ENCODE results near the gene ZDHHC20.

Gene ZDHHC20

GRCh38 chr13:21361123-21361522, 98.0 kb downstream of the ZDHHC20 start:
- DNase-seq (ENCODE audit: low spot score): no peak

- DNase-seq (ENCODE audit: low spot score): no peak
Observed at GRCh38 chr13:21360463-21360862, 98.6 kb downstream of the ZDHHC20 start.

GRCh38 chr13:21359855-21360254, 99.2 kb downstream of the ZDHHC20 start:
- DNase-seq (ENCODE audit: low spot score): no peak

- DNase-seq (ENCODE audit: low spot score): no peak
Observed at GRCh38 chr13:21355304-21355703, 103.8 kb downstream of the ZDHHC20 start.

GRCh38 chr13:21354721-21355120, 104.4 kb downstream of the ZDHHC20 start:
- no peak for DNase-seq (ENCODE audit: low spot score)

GRCh38 chr13:21348488-21349120, 110.5 kb downstream of the ZDHHC20 start:
- no peak for DNase-seq (ENCODE audit: low spot score)

- no peak for DNase-seq (ENCODE audit: low spot score)
Observed at GRCh38 chr13:21347753-21348318, 111.3 kb downstream of the ZDHHC20 start.

GRCh38 chr13:21344662-21345176, 114.4 kb downstream of the ZDHHC20 start:
- no peak for DNase-seq (ENCODE audit: low spot score)

- no peak for DNase-seq (ENCODE audit: low spot score)
Observed at GRCh38 chr13:21343659-21344058, 115.4 kb downstream of the ZDHHC20 start.

GRCh38 chr13:21342699-21343442, 116.2 kb downstream of the ZDHHC20 start:
- no peak for DNase-seq (ENCODE audit: low spot score)

- DNase-seq (ENCODE audit: low spot score): no peak
Observed at GRCh38 chr13:21341637-21342422, 117.3 kb downstream of the ZDHHC20 start.

- no peak for DNase-seq (ENCODE audit: low spot score)
Observed at GRCh38 chr13:21338639-21339278, 120.3 kb downstream of the ZDHHC20 start.

GRCh38 chr13:21338156-21338555, 120.9 kb downstream of the ZDHHC20 start:
- DNase-seq (ENCODE audit: low spot score): no peak

GRCh38 chr13:21336609-21337349, 122.3 kb downstream of the ZDHHC20 start:
- no peak for DNase-seq (ENCODE audit: low spot score)

GRCh38 chr13:21333186-21333585, 125.9 kb downstream of the ZDHHC20 start:
- DNase-seq (ENCODE audit: low spot score): no peak

GRCh38 chr13:21330126-21330861, 128.8 kb downstream of the ZDHHC20 start:
- DNase-seq (ENCODE audit: low spot score): no peak

- no peak for DNase-seq (ENCODE audit: low spot score)
Observed at GRCh38 chr13:21328836-21329477, 130.1 kb downstream of the ZDHHC20 start.

- no peak for DNase-seq (ENCODE audit: low spot score)
Observed at GRCh38 chr13:21328201-21328600, 130.9 kb downstream of the ZDHHC20 start.

GRCh38 chr13:21326155-21327031, 132.7 kb downstream of the ZDHHC20 start:
- DNase-seq (ENCODE audit: low spot score): peak; percentile 29

Measured in pons (tissue), 1 donor.